Activated CD8-positive, alpha-beta memory T cell treated with anti-CD3 and anti-CD28 coated beads for 36 hours (primary cell): ENCODE data around the gene PCDHGA3. TPM values are rescaled to one million over a fixed set of nuclear protein-coding genes. Genes with fewer than 3 reads are reported as not detected.

Source experiments
- total RNA-seq, 2 experiments: library from RNA; stranded (reverse); gene quantifications; one replicate each; pipeline ENCODE4 v1.2.3, GENCODE V29; 2021

PCDHGA3 gene
- total RNA-seq, 2 experiments from 2014 or later: not detected

Other genes starting within 250 kb of the PCDHGA3 start
- gene PCDHB2, start 249.2 kb upstream of the PCDHGA3 start, total RNA-seq: not detected
- gene PCDHB3, start 243.4 kb upstream of the PCDHGA3 start, total RNA-seq: not detected
- not detected for gene PCDHB4, start 222.0 kb upstream of the PCDHGA3 start, total RNA-seq
- not detected for gene PCDHB5, start 208.6 kb upstream of the PCDHGA3 start, total RNA-seq
- gene PCDHB6, start 193.8 kb upstream of the PCDHGA3 start, total RNA-seq: not detected
- gene PCDHB7, start 171.2 kb upstream of the PCDHGA3 start, total RNA-seq: not detected
- gene PCDHB8, start 166.0 kb upstream of the PCDHGA3 start, total RNA-seq: not detected
- not detected for gene PCDHB16, start 161.4 kb upstream of the PCDHGA3 start, total RNA-seq
- not detected for gene PCDHB9, start 156.7 kb upstream of the PCDHGA3 start, total RNA-seq
- not detected for gene PCDHB10, start 151.5 kb upstream of the PCDHGA3 start, total RNA-seq
- gene PCDHB11, start 144.2 kb upstream of the PCDHGA3 start, total RNA-seq: not detected
- not detected for gene PCDHB12, start 135.1 kb upstream of the PCDHGA3 start, total RNA-seq
- not detected for gene PCDHB13, start 129.9 kb upstream of the PCDHGA3 start, total RNA-seq
- not detected for gene PCDHB14, start 120.5 kb upstream of the PCDHGA3 start, total RNA-seq
- gene PCDHB15, start 98.4 kb upstream of the PCDHGA3 start, total RNA-seq: not detected
- gene SLC25A2, start 39.8 kb upstream of the PCDHGA3 start, total RNA-seq: under 1 TPM; 0.19 to 0.21 TPM
- gene TAF7, start 23.0 kb upstream of the PCDHGA3 start, total RNA-seq: 10 to 100 TPM; 57.1 to 58.0 TPM
- under 1 TPM; 0.04 to 0.06 TPM for gene PCDHGA1, start 13.3 kb upstream of the PCDHGA3 start, total RNA-seq
- under 1 TPM in 1 of 2 experiments, not detected in 1; 0.04 TPM for gene PCDHGA2, start 5.1 kb upstream of the PCDHGA3 start, total RNA-seq
- gene PCDHGB1, start 6.3 kb downstream of the PCDHGA3 start, total RNA-seq: not detected
- gene PCDHGA4, start 11.2 kb downstream of the PCDHGA3 start, total RNA-seq: under 1 TPM in 1 of 2 experiments, not detected in 1; 0.15 TPM
- gene PCDHGB2, start 16.2 kb downstream of the PCDHGA3 start, total RNA-seq: under 1 TPM; 0.23 to 0.25 TPM
- gene PCDHGA5, start 20.3 kb downstream of the PCDHGA3 start, total RNA-seq: under 1 TPM; 0.06 to 0.13 TPM
- gene PCDHGB3, start 26.4 kb downstream of the PCDHGA3 start, total RNA-seq: under 1 TPM; 0.17 to 0.19 TPM
- under 1 TPM; 0.06 to 0.13 TPM for gene PCDHGA6, start 30.1 kb downstream of the PCDHGA3 start, total RNA-seq
- gene PCDHGA7, start 38.9 kb downstream of the PCDHGA3 start, total RNA-seq: under 1 TPM in 1 of 2 experiments, not detected in 1; 0.06 TPM
- under 1 TPM; 0.04 to 0.06 TPM for gene PCDHGB4, start 43.9 kb downstream of the PCDHGA3 start, total RNA-seq
- gene PCDHGA8, start 48.8 kb downstream of the PCDHGA3 start, total RNA-seq: not detected
- gene PCDHGB5, start 54.1 kb downstream of the PCDHGA3 start, total RNA-seq: under 1 TPM; 0.15 to 0.19 TPM
- not detected for gene PCDHGA9, start 58.9 kb downstream of the PCDHGA3 start, total RNA-seq
- gene PCDHGB6, start 64.2 kb downstream of the PCDHGA3 start, total RNA-seq: under 1 TPM; 0.04 to 0.06 TPM
- gene PCDHGA10, start 69.2 kb downstream of the PCDHGA3 start, total RNA-seq: under 1 TPM; 0.08 to 0.11 TPM
- gene PCDHGB7, start 73.8 kb downstream of the PCDHGA3 start, total RNA-seq: not detected
- not detected for gene PCDHGA11, start 77.2 kb downstream of the PCDHGA3 start, total RNA-seq
- under 1 TPM; 0.08 to 0.10 TPM for gene PCDHGA12, start 86.7 kb downstream of the PCDHGA3 start, total RNA-seq
- under 1 TPM in 1 of 2 experiments, not detected in 1; 0.13 TPM for gene PCDHGC3, start 132.1 kb downstream of the PCDHGA3 start, total RNA-seq
- not detected for gene PCDHGC4, start 141.2 kb downstream of the PCDHGA3 start, total RNA-seq
- not detected for gene PCDHGC5, start 145.3 kb downstream of the PCDHGA3 start, total RNA-seq